Uterus (tissue), 2 donors: Measurements from ENCODE around the gene B3GLCT.

Source experiments
- POLR2A ChIP-seq, 2 donors: fragments of 450-650 bp; IDR thresholded peaks; one replicate each; pipeline ENCODE4 v1.6.1; 2016; ENCODE audit warnings: antibody characterized with exemption in 2 of 2, mild to moderate bottlenecking in 1 of 2, moderate library complexity in 1 of 2
- TF ChIP-seq, protein P1 (sequence below), 4 experiments: fragments of 200-600 bp in 2 of 4; fragments of 450-650 bp in 2 of 4; sonication (generic) in 2 of 4; IDR thresholded peaks; one replicate each; pipeline ENCODE4 v1.5.1; 2016 to 2019; ENCODE audit warnings: antibody characterized with exemption in 4 of 4, mild to moderate bottlenecking in 2 of 4, moderate library complexity in 1 of 4

DNA sequence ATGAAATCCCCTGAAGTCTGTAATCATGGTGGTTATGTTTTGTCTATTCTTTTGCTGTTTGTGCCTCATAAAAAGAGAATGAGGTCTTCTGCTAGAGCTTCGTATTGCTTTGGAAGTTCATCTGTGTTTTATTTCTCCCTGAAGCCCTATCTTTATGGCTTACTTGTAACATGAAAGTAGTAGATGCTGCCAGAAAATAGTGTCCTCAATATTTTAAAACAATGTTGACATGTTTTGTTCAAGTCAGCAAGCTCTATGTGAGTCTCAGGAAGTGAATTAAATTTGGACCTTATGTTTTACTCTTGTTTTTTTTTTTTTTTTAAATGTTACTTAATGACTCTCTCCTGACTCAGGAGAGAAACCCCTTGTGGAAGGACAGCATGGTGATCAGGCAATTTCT lies 130.5 kb downstream of the B3GLCT start:
- no peak for TF ChIP-seq POLR2A (IDR thresholded peaks at IDR 0.05)
- TF ChIP-seq, protein P1, sequence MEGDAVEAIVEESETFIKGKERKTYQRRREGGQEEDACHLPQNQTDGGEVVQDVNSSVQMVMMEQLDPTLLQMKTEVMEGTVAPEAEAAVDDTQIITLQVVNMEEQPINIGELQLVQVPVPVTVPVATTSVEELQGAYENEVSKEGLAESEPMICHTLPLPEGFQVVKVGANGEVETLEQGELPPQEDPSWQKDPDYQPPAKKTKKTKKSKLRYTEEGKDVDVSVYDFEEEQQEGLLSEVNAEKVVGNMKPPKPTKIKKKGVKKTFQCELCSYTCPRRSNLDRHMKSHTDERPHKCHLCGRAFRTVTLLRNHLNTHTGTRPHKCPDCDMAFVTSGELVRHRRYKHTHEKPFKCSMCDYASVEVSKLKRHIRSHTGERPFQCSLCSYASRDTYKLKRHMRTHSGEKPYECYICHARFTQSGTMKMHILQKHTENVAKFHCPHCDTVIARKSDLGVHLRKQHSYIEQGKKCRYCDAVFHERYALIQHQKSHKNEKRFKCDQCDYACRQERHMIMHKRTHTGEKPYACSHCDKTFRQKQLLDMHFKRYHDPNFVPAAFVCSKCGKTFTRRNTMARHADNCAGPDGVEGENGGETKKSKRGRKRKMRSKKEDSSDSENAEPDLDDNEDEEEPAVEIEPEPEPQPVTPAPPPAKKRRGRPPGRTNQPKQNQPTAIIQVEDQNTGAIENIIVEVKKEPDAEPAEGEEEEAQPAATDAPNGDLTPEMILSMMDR (IDR thresholded peaks at IDR 0.05), result no peak
